T-helper 2 cell treated with Interferon-gamma antibody and Interleukin-4, amounts not matched to agents 100 ng/mL and 5 ng/mL, for 36 hours (primary cell): ENCODE measurements around the gene TMEM121B. TPM values are rescaled to one million over a fixed set of nuclear protein-coding genes. Genes with fewer than 3 reads are reported as not detected.

Experiments
- intact Hi-C: fragments of 100-400 bp; cut with micrococcal nuclease; formaldehyde crosslinking; loops from one replicate; pipeline ENCODE4 v1.15.1; 2023
- total RNA-seq: library from RNA; stranded (reverse); gene quantifications from 2 replicates; pipeline ENCODE4 v1.2.3, GENCODE V29; 2022

The TMEM121B gene
- total RNA-seq, 1 donor from 2014 or later = 0.09 TPM

GRCh38 chr22:17113600-17113999 lies 7.6 kb downstream of the TMEM121B start:
- intact Hi-C loops = no loop called here

- intact Hi-C loops = no loop called here
Observed at GRCh38 chr22:17112491-17113042, 8.6 kb downstream of the TMEM121B start.

GRCh38 chr22:17110791-17111550 lies 10.2 kb downstream of the TMEM121B start:
- intact Hi-C loops = no loop called here

- intact Hi-C loops = no loop called here
Observed at GRCh38 chr22:17109976-17110375, 11.2 kb downstream of the TMEM121B start.

GRCh38 chr22:17109113-17109865 lies 11.9 kb downstream of the TMEM121B start:
- intact Hi-C loops = no loop called here

DNA sequence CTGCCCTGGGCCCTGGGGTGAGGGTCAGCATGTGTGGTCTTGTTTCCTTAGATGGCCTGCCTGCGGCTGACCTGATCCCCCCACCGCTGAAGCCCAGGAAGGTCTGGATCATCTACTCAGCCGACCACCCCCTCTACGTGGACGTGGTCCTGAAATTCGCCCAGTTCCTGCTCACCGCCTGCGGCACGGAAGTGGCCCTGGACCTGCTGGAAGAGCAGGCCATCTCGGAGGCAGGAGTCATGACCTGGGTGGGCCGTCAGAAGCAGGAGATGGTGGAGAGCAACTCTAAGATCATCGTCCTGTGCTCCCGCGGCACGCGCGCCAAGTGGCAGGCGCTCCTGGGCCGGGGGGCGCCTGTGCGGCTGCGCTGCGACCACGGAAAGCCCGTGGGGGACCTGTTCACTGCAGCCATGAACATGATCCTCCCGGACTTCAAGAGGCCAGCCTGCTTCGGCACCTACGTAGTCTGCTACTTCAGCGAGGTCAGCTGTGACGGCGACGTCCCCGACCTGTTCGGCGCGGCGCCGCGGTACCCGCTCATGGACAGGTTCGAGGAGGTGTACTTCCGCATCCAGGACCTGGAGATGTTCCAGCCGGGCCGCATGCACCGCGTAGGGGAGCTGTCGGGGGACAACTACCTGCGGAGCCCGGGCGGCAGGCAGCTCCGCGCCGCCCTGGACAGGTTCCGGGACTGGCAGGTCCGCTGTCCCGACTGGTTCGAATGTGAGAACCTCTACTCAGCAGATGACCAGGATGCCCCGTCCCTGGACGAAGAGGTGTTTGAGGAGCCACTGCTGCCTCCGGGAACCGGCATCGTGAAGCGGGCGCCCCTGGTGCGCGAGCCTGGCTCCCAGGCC lies 12.7 kb downstream of the TMEM121B start:
- intact Hi-C loops = no loop called here

- intact Hi-C loops = loop anchor here (2.0 kb wide), 1 partner anchor 21 kb away; no protein-coding TSS in a partner anchor
Observed at GRCh38 chr22:17107547-17107810, 13.7 kb downstream of the TMEM121B start.

- intact Hi-C loops = loop anchor here (2.0 kb wide), 1 partner anchor 20 kb away; no protein-coding TSS in a partner anchor
Observed at GRCh38 chr22:17106785-17107546, 14.2 kb downstream of the TMEM121B start.

DNA sequence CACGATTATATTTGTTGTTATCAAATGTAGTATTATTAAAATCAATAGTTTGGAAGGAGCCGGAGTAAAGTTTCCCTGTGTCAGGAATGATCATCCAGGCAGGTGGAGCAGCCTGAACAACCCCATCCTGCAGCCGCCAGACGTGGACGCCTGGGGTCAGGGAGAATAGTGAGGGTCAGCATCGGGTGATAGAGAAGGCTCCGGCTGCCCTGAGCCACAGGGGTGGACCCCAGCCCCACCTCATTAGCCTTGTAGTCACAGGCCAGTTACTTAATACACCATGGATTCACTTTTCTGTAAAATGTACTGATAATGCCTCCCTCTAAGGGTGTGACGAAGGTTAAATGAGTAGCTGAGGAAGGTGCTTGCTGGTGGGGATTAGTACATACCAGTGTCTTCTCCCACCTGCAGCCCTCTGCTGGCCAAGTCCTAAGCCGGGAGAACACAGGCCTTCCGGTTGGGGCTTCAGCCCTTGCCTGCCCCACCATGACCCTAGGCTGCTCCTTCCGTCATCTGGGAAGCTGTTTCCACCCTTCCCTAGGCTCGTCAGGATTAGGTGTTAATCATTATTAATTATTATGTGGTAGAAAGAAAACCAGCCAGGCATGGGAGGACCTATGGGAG lies 14.9 kb downstream of the TMEM121B start:
- intact Hi-C loops = loop anchor here (2.0 kb wide), 1 partner anchor 19 kb away; no protein-coding TSS in a partner anchor

DNA sequence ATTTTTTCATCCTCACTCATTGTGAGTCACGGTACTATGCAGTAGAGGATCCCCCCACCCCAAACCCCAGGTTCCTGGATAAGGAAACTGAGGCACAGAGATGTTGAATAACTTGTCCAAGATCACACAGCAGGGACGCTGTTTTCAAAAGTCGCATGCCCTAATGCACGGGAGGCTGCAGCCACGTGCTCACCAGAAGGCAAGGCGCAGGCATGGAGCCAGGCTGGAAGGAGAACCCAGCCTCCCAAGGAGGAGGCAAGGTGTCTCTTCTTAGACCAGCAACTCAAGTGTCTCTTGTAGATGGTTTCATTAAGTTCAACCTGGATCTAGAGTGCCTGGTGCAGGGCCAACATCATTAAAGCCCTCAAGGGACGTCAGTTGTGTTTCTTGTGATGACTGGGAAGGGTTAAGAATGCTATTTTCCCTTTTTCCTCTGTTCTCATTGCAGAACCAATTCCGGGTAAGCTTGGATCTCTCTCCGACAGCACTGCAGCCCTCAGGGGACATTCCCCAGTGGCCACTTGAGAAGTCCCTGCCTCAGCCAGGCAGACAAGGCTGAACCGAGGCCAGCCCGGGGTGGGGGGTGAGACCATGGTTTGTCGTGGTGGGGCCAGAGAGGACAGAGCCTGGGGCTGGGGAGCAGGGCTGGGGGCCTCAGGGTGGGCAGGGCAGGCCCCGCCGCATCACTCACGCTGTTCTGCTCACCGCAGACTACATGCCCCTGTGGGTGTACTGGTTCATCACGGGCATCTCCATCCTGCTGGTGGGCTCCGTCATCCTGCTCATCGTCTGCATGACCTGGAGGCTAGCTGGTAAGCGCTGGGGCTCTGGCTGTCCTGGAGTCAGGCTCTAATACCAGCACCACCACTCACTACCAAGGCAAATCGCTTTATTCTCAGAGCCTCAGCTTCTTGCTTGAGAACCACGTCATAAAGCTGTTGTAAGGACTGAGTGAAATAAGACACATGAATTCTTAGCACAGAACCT lies 15.7 kb downstream of the TMEM121B start:
- intact Hi-C loops = loop anchor here (2.0 kb wide), 1 partner anchor 19 kb away; no protein-coding TSS in a partner anchor

- intact Hi-C loops = no loop called here
Observed at GRCh38 chr22:17104336-17104935, 16.7 kb downstream of the TMEM121B start.

GRCh38 chr22:17103351-17103750 lies 17.8 kb downstream of the TMEM121B start:
- intact Hi-C loops = no loop called here

GRCh38 chr22:17102297-17102667 lies 18.9 kb downstream of the TMEM121B start:
- intact Hi-C loops = no loop called here

- intact Hi-C loops = no loop called here
Observed at GRCh38 chr22:17101475-17102296, 19.5 kb downstream of the TMEM121B start.

DNA sequence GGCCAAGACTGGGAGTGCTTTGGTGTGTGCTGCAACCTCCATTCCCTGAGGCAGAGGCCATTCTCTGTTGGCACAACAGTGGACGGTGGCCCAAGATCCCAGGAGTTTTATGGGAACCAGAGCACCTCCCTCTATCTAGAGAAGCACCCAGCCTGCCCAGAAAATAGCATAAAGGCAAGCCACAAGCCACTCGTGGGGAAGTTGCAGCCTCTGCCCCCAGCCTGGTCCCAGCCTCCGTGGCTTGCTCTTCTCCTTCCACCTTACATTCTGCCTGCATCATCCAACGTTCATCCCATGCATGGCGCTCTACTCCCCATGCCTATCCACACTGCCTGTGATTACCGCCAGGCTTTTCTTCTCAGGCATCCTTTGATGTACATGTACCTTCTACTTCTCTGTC lies 20.5 kb downstream of the TMEM121B start:
- intact Hi-C loops = no loop called here

DNA sequence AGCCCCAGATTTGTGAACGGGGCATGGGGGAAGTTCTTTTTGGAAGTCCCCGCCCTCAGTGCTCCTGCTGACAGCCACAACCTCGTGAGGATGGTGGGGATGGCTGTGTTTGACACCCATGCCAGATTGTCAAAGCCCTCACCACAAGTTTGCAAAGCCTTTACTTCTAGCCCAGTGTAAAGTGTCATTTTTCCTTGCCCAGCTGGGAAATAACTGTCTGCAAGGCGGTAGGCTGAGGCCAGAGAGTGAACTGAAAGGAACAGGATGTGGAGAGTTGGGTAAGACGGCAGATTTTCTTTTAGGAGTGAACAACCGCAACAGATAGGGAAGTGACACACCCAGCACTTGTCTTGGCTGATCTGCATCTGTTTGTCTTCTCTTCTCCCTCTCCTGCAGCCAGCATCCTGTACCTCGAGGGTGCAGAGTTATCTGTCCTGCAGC lies 22.8 kb downstream of the TMEM121B start:
- intact Hi-C loops = loop anchor here (1.0 kb wide), 1 partner anchor 11 kb away; no protein-coding TSS in a partner anchor

DNA sequence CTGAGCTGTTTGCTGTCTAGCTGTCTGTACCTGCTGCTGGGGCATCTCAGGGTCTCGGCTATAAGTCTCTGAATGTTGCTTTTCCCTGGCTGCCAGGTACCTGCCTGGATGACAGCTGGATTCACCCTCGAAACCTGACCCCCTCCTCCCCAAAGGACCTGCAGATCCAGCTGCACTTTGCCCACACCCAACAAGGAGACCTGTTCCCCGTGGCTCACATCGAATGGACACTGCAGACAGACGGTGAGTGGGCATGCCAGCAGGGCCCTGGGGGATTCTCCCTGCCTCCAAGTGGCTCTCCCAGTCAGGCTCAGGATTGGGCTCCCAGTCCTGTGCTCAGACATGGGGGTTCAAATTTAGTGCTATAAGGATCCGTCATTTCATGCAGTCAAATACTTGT lies 23.5 kb downstream of the TMEM121B start:
- intact Hi-C loops = loop anchor here (1.0 kb wide), 1 partner anchor 10 kb away; no protein-coding TSS in a partner anchor

GRCh38 chr22:17097062-17097461 lies 24.1 kb downstream of the TMEM121B start:
- intact Hi-C loops = no loop called here
